SK-MEL-5 (cell line): ENCODE measurements around the gene POPDC2. TPM values are rescaled to one million over a fixed set of nuclear protein-coding genes. Genes with fewer than 3 reads are reported as not detected.

Experiments used
- DNase-seq: peaks from one replicate; pipeline ENCODE4 v3.0.0-alpha.2; 2016; ENCODE audit warnings: low read depth, low spot score
- in situ Hi-C: cut with HindIII; loops from 2 replicates; pipeline ENCODE4 v1.10.0; 2016; ENCODE audit warnings: low sequenced_read_pairs, high pct_unique_total_duplicates, low pct_unique_long_range_greater_than_20kb
- total RNA-seq: library from RNA; depleted of rRNA; stranded (reverse); fragments of >200 nt; shearing (Covaris generic); gene quantifications from 2 replicates; pipeline ENCODE4 v1.2.3, GENCODE V29; 2014

POPDC2 gene
- total RNA-seq, 1 experiment from 2014 or later = 0.08 TPM

GRCh38 chr3:119647171-119647570, 13.2 kb downstream of the POPDC2 start:
- no peak for DNase-seq
- in situ Hi-C loops = no loop called here

GRCh38 chr3:119645813-119646212, 14.6 kb downstream of the POPDC2 start:
- DNase-seq = no peak
- in situ Hi-C loops = no loop called here

GRCh38 chr3:119644481-119644880, 15.9 kb downstream of the POPDC2 start:
- DNase-seq = no peak
- in situ Hi-C loops = no loop called here

GRCh38 chr3:119643528-119643927, 16.9 kb downstream of the POPDC2 start:
- no peak for DNase-seq
- in situ Hi-C loops = no loop called here

- in situ Hi-C loops = no loop called here
- DNase-seq = peak; percentile 21
These were observed 17.5 kb downstream of the POPDC2 start for GRCh38 chr3:119642746-119643473.

- DNase-seq = no peak
- in situ Hi-C loops = no loop called here
These were observed 19.0 kb downstream of the POPDC2 start for GRCh38 chr3:119641416-119641815.

GRCh38 chr3:119639494-119640350, 20.7 kb downstream of the POPDC2 start:
- DNase-seq = no peak
- in situ Hi-C loops = no loop called here

- no peak for DNase-seq
- in situ Hi-C loops = no loop called here
These were observed 22.5 kb downstream of the POPDC2 start for GRCh38 chr3:119637679-119638477.

- DNase-seq = no peak
- in situ Hi-C loops = no loop called here
These were observed 23.3 kb downstream of the POPDC2 start for GRCh38 chr3:119636891-119637611.

- in situ Hi-C loops = no loop called here
- no peak for DNase-seq
These were observed 24.1 kb downstream of the POPDC2 start for GRCh38 chr3:119636249-119636648.

GRCh38 chr3:119635719-119636118, 24.7 kb downstream of the POPDC2 start:
- in situ Hi-C loops = no loop called here
- no peak for DNase-seq

GRCh38 chr3:119632829-119633228, 27.6 kb downstream of the POPDC2 start:
- DNase-seq = no peak
- in situ Hi-C loops = no loop called here

GRCh38 chr3:119632216-119632615, 28.2 kb downstream of the POPDC2 start:
- no peak for DNase-seq
- in situ Hi-C loops = no loop called here

GRCh38 chr3:119631516-119631915, 28.9 kb downstream of the POPDC2 start:
- DNase-seq = no peak
- in situ Hi-C loops = no loop called here

- no peak for DNase-seq
- in situ Hi-C loops = no loop called here
These were observed 29.5 kb downstream of the POPDC2 start for GRCh38 chr3:119630880-119631329.

GRCh38 chr3:119630128-119630879, 30.1 kb downstream of the POPDC2 start:
- DNase-seq = no peak

More at GRCh38 chr3:119630128-119630879, 30.1 kb downstream of the POPDC2 start:
- in situ Hi-C loops = no loop called here
